ENCODE results near the gene LTK.
A peak's percentile ranks its signal among the peaks of the same experiment; 100 is the strongest.

DNA sequence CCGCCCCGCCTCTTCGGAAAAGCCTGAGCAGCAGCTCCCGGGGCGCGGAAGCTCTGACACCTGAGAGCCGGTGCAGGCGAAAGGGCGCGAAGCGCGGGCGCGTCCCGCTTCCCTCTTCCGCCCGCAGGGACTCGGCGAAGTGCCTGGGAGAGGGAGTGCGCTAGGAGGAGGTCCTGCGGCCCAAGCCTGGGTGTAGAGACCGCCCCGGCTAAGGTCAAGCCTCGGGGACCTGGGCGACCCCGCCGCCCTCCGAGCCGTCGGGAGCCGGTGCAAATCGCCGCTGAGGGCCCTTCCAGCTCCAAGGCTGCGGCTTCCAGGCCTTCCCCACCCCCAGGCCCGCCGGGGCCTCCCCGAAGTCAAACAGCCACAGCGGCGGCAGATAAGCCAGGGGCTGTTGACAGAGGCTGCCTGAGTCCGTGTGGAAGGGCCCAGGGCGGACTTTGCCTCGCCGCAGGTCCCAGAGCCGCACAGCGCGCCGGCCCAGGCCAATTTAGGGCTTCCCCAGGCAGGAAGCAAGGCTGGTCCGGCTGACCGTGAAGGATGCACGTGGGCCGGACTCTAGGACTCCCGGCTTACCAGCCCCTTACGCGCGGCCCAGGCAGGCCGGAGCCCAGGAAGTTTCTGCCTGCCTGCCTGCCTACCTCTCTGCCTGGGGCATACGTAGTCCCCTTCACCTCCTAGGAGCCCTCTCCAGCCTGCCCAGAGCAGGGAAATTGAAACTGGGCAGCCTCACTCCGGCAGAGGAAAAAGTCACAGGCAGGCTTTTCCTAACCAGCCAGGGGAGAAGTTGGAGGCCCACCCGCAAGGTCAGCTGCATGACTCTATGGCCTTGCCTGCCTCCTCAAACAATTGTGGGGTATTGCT, 17.7 kb downstream of the LTK start:
- TF ChIP-seq, protein P1, sequence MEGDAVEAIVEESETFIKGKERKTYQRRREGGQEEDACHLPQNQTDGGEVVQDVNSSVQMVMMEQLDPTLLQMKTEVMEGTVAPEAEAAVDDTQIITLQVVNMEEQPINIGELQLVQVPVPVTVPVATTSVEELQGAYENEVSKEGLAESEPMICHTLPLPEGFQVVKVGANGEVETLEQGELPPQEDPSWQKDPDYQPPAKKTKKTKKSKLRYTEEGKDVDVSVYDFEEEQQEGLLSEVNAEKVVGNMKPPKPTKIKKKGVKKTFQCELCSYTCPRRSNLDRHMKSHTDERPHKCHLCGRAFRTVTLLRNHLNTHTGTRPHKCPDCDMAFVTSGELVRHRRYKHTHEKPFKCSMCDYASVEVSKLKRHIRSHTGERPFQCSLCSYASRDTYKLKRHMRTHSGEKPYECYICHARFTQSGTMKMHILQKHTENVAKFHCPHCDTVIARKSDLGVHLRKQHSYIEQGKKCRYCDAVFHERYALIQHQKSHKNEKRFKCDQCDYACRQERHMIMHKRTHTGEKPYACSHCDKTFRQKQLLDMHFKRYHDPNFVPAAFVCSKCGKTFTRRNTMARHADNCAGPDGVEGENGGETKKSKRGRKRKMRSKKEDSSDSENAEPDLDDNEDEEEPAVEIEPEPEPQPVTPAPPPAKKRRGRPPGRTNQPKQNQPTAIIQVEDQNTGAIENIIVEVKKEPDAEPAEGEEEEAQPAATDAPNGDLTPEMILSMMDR (IDR thresholded peaks at IDR 0.05), result no peak
- TF ChIP-seq POLR2A (IDR thresholded peaks at IDR 0.05), result no peak
- TF ChIP-seq POLR2AphosphoS5 (IDR thresholded peaks at IDR 0.05), result peak in 2 of 3 donors; percentile 40 to 67
- TF ChIP-seq EP300 (IDR thresholded peaks at IDR 0.05), result no peak

All from stomach (tissue), 4 donors.